WI38 (cell line): ENCODE measurements around the gene QRICH2.

Experiments used
- H3K4me3 ChIP-seq: 2 replicates; pipeline ENCODE4 v1.5.1; 2011; ENCODE audit warnings: low read depth, mild to moderate bottlenecking, control low read depth, low read length
- CTCF ChIP-seq: IDR thresholded peaks from 2 replicates; pipeline ENCODE4 v1.5.1; 2012; ENCODE audit warnings: low read depth, mild to moderate bottlenecking, control low read depth, low read length

The QRICH2 gene

GRCh38 chr17:76304226-76305134 is 3.6 kb downstream of the QRICH2 start:
- no peak overlapping the region for H3K4me3 ChIP-seq
- TF ChIP-seq CTCF = no peak

- TF ChIP-seq CTCF = no peak
- H3K4me3 ChIP-seq = no peak overlapping the region
Observed at GRCh38 chr17:76297436-76297835, 10.6 kb downstream of the QRICH2 start.

GRCh38 chr17:76296889-76297288 is 11.2 kb downstream of the QRICH2 start:
- TF ChIP-seq CTCF = no peak
- H3K4me3 ChIP-seq = no peak overlapping the region

- H3K4me3 ChIP-seq = no peak overlapping the region
- no peak for TF ChIP-seq CTCF
Observed at GRCh38 chr17:76296186-76296585, 11.9 kb downstream of the QRICH2 start.

- no peak for TF ChIP-seq CTCF
Observed at GRCh38 chr17:76293106-76293505, 15.0 kb downstream of the QRICH2 start.

GRCh38 chr17:76292567-76292966 is 15.5 kb downstream of the QRICH2 start:
- no peak for TF ChIP-seq CTCF
- no peak overlapping the region for H3K4me3 ChIP-seq

More at GRCh38 chr17:76293106-76293505, 15.0 kb downstream of the QRICH2 start:
- H3K4me3 ChIP-seq = no peak overlapping the region

GRCh38 chr17:76281573-76282371 is 26.3 kb downstream of the QRICH2 start:
- TF ChIP-seq CTCF = no peak
- no peak overlapping the region for H3K4me3 ChIP-seq
